ENCODE measurements around the gene TPRG1L. TPM values are rescaled to one million over a fixed set of nuclear protein-coding genes. Genes with fewer than 3 reads are reported as not detected.

TPRG1L gene
- polyA plus RNA-seq, 3 donors = 41.0 to 45.6 (median 41.6) TPM

DNA sequence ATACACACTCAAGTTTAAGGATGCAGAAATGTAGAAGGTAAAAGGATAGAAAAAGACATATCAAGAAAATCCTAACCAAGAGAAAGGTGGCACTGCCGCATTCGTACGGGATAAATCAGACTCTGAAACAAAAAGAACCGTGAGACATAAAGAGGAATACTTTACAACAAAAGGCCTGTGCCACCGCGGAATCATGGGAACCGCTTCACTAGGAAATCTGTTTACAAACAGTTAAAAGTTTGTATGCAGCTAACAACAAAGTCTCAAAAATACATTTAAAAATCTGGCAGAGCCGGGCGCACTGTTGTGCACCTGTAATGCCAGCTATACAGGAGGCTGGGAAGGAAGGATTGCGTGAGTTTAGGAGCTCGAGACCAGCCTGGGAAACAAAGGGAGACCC is 17.0 kb downstream of the TPRG1L start:
- no peak for DNase-seq (ENCODE audit: low read depth in 3 of 3, low spot score in 2 of 3)

DNA sequence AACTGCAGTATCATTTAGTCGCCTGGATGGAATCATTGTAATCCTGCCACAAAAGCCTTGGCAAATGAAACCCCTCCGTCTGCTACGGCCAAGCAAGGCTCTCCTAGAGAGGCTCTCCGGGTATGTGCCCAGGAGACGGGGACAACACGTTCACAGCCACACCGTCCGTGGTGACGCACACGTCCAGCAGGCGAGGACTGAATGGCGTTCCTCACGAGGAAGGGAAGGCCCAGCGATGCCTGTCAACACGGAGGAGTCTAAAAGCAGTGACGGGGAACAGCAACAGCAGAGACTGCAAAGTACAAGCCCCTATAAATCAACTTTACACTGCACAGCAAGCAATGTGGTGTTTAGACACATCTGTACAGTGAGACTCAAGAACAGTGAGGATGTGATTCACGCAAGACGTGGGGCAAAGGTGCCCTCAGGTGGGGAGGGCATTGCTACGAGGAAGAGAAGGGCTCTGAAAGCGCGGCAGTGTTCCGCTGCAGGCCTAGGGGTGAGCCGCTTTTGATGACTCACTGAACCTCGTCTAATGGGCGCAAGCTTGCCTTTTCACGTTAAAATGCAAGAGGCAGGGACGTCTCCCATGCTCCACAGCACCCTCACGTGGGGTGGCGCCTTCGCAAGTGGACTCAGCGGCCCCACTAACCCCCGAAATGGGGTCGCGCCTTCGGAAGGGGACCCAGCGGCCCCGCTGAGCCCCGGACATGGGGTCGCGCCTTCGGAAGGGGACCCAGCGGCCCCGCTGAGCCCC is 18.3 kb downstream of the TPRG1L start:
- no peak for DNase-seq (ENCODE audit: low read depth in 3 of 3, low spot score in 2 of 3)

DNA sequence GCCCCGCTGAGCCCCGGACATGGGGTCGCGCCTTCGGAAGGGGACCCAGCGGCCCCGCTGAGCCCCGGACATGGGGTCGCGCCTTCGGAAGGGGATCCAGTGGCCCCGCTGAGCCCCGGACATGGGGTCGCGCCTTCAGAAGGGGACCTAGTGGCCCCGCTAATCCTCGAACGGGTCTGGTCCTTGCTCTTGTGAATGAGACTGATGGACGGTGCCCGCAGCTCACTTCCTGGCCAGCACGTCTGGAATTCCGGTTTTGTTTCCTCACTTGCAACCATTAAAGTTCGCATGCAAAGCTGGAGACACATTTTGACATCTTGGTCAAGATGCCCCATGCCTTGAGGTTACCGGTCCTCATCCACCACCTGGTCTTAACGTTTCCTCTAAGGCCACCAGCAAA is 19.5 kb downstream of the TPRG1L start:
- DNase-seq (ENCODE audit: low read depth in 3 of 3, low spot score in 2 of 3) = no peak

DNA sequence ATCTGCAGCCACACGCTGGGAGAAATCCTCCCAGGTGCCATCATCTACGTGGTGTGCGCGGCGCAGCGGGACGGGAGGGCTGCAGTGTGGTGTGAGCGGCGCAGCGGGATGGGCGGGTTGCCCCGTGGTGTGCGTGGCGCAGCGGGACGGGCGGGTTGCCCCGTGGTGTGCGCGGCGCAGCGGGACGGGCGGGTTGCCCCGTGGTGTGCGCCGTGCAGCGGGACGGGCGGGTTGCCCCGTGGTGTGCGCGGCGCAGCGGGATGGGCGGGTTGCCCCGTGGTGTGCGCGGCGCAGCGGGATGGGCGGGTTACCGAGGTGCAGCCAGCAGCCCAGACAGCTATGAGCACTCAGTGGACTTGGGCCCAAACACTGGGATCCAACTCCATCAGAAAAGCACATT is 20.4 kb downstream of the TPRG1L start:
- DNase-seq (ENCODE audit: low read depth in 3 of 3, low spot score in 2 of 3) = no peak

DNA sequence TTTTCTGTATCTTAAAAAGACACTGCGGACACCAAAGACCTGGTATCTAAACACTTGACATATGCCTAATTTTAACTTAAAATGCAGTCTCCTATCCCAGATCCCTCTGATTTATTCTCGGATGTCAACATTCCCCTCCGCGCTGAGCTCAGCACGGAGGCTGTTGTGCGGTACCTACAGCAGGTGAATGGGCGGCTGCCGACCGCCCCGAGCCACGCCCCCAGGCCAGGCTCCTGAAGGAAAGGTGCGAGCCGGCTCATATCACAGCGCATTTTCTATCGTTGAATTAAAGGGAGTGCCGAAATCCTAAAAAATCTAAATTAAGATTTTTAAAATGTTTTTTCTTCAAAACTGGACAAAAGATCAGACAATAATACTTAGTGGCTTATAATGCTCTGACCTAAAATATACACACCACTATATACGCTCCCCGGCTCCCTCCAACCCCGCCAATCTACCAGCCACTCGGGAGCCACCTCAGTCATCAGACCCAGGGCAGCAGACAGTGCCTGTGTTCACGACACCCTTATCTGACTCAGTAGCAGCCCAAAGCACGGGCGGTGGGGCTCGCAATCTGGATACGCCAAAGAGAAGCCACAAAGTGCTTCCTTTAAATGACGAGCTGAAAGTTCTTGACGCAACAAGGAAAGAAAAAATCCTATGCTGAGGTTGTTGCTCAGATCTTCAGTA is 21.0 kb downstream of the TPRG1L start:
- no peak for DNase-seq (ENCODE audit: low read depth in 3 of 3, low spot score in 2 of 3)

DNA sequence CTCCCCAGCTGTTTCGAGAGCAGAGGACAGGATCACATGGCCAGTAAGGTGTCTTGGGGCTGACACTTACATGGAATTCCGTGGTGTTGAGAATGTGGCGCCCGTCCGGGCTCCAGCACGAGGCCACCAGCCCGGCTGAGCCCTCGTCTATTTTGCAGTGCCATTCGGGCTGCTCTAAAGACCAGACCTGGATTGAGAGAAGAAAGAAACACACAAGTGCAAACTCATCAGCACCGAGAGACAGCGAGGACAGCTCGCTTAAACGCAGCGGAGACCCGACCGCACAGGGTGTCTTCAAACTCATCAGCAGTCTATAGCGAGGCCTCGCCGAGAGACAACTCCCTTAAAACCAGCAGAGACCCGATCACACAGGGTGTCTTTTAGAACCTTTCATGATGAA is 21.8 kb downstream of the TPRG1L start:
- DNase-seq (ENCODE audit: low read depth in 3 of 3, low spot score in 2 of 3) = no peak

GRCh38 chr1:3649342-3650247 is 24.8 kb downstream of the TPRG1L start, which contains the start of gene WRAP73:
WRAP73 (minus strand) TSS chr1:3650103; CDS start chr1:3649999, 104 bp downstream.
- DNase-seq (ENCODE audit: low read depth in 3 of 3, low spot score in 2 of 3) = peak; percentile 78 to 85 (median 82)

DNA sequence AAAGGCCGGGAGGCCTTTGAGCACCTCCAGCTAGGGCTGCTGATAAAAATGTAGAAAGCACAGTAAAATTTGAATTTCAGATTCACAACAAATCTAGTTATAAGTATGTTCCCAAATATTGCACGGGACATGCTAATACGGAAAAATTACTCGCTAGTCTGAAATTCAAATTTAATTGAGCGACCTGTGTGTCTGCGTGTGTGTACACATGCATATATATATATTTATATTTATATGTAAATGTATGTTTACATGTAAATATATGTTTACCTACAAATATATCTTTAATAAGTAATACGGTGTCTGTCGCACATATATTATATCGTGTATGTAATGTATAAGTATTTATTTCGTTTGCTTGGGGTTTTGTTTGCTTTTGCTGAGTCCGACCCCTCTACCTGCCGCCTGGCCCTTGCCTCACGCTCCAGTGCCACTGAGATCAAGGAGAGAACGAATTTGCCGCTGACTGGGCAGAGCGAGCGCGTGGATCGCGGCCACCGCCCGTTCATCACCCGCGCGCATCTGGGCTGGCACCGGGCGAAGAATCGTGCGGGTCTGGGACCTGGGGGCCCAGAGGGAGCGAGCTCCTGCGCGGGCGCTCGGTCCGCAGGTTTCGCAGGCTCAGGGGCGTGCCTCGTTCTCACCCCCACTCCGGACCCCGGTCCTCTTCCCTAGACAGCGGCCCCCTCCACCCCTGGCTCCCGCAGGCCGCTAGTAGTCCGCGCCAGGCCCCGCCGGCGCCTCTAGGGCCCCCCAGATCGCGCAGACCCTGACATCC is 25.6 kb downstream of the TPRG1L start:
- DNase-seq (ENCODE audit: low read depth in 3 of 3, low spot score in 2 of 3) = no peak

DNA sequence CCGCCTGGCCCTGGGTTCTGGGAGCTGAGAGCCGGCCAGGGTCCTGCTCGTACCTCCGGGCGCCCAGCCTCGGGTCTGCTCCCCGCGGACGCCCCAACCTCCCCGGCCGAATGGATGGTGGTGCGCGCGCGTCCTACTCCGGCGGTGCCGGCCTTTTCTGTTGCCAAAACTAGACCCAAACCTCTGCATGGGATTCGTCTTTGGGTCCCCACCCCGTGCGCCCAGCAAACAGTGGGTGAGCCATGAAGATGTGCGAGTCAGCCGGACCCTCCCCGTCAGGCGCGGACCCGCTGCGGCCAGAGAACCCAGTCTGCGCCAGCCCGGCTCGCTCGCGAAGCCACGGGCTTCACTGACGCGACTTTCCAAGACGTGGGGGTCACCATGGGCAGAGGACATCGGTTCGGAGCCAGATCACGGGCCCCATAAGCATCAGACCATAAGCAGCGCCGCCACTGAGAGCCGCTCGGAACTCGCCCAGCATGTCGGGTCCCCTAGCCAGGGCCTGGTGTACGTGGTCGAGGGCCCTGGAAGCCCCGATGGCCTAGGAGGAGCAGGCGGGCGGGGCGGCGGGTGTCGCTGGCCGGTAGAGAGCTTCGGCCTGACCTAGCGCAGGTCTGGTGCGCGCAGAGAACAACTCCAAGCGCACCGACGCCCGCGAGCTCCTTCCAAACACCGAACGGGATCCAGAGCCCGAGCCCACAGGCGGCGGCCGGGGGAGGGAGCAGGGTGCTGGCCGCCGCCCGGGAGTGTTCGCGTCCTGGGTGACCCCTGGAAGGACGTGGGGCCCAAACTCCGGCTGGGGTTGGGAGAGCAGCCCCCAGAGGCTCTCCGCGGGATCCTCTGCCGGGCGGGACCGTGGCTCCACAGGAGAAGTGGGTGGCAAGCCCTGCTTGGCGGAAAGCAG is 26.5 kb downstream of the TPRG1L start:
- no peak for DNase-seq (ENCODE audit: low read depth in 3 of 3, low spot score in 2 of 3)

DNA sequence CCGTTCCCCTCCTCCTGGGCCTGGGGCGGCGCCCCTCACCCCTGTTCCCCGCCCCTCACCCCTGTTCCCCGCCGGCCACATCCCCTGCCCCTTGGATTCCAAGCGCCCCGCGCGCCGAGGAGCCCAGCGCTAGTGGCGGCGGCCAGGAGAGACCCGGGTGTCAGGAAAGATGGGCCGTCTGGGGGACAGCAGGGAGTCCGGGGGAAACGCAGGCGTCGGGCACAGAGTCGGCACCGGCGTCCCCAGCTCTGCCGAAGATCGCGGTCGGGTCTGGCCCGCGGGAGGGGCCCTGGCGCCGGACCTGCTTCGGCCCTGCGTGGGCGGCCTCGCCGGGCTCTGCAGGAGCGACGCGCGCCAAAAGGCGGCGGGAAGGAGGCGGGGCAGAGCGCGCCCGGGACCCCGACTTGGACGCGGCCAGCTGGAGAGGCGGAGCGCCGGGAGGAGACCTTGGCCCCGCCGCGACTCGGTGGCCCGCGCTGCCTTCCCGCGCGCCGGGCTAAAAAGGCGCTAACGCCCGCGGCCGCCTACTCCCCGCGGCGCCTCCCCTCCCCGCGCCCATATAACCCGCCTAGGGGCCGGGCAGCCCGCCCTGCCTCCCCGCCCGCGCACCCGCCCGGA is 27.2 kb downstream of the TPRG1L start, which contains the start of gene TP73:
Gene TP73, plus strand, starts transcription at position 587 of the 618 bp plus-strand sequence. CDS start 29,850 bp downstream, outside the sequence.
- no peak for DNase-seq (ENCODE audit: low read depth in 3 of 3, low spot score in 2 of 3)

- DNase-seq (ENCODE audit: low read depth in 3 of 3, low spot score in 2 of 3) = no peak
Measured at GRCh38 chr1:3652548-3653285, 27.9 kb downstream of the TPRG1L start.

GRCh38 chr1:3653286-3653618 is 28.4 kb downstream of the TPRG1L start:
- no peak for DNase-seq (ENCODE audit: low read depth in 3 of 3, low spot score in 2 of 3)

GRCh38 chr1:3654549-3655281 is 29.9 kb downstream of the TPRG1L start:
- DNase-seq (ENCODE audit: low read depth in 3 of 3, low spot score in 2 of 3) = no peak

DNA sequence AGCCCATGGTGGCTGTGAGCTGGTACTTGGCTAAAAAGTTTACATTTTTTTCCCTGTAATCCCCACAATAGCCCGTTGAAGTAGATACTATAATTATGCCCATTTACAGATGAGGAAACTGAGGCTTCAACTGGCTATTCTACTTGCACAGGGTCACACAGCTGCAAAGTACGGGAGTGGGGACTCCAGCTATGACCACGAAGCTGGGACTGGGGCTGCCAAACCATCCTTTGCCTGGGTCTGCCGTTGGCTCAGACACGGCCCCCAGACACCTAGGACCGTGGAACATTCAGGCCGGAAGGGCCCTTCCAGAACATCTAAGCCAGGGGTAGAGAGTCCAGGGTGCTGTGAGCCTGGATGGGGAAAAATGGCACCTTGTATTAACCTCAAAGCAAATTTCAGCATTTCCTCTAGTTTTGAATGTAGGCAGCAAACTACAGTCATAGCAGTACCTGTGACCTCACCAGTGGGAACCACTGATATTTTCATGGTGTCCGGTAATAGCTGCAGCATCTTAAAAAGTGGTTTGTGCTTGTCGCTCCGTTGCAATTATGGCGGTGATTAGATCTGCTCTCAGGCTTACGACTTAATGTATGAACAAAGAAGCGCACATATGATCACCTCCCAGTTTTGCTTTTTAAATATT is 31.8 kb downstream of the TPRG1L start:
- DNase-seq (ENCODE audit: low read depth in 3 of 3, low spot score in 2 of 3) = no peak

GRCh38 chr1:3657096-3657475 is 32.3 kb downstream of the TPRG1L start:
- DNase-seq (ENCODE audit: low read depth in 3 of 3, low spot score in 2 of 3) = no peak

GRCh38 chr1:3657578-3658230 is 32.9 kb downstream of the TPRG1L start:
- DNase-seq (ENCODE audit: low read depth in 3 of 3, low spot score in 2 of 3) = no peak

GRCh38 chr1:3658231-3658615 is 33.4 kb downstream of the TPRG1L start:
- no peak for DNase-seq (ENCODE audit: low read depth in 3 of 3, low spot score in 2 of 3)
